Neural cell (in vitro differentiated cells): ENCODE data around the gene LCOR. TPM values are rescaled to one million over a fixed set of nuclear protein-coding genes. Genes with fewer than 3 reads are reported as not detected.

Experiments
- H2AFZ ChIP-seq: fragments of 200-600, 300-800 bp; sonication (generic), shearing (Covaris generic); 2 replicates; pipeline ENCODE4 v1.6.0; 2014; ENCODE audit warnings: low read depth, mild to moderate bottlenecking, antibody characterized with exemption, low read length, moderate library complexity
- H3F3A ChIP-seq: fragments of 200-600 bp; shearing (Covaris generic); 2 replicates; pipeline ENCODE4 v1.6.1; 2016; ENCODE audit warnings: mild to moderate bottlenecking, moderate library complexity, mixed read lengths, antibody characterized with exemption, low read length; ENCODE audit not compliant: insufficient read depth, poor library complexity, severe bottlenecking
- H3K27ac ChIP-seq: fragments of 200-600, 300-800 bp; sonication (generic), shearing (Covaris generic); 2 replicates; pipeline ENCODE4 v1.5.1; 2014; ENCODE audit warnings: mild to moderate bottlenecking, low read length, moderate library complexity
- H3K27me3 ChIP-seq: fragments of 300-800, 200-600 bp; sonication (generic), shearing (Covaris generic); 2 replicates; pipeline ENCODE4 v1.6.0; 2014; ENCODE audit warnings: mild to moderate bottlenecking, low read depth, low read length, moderate library complexity; ENCODE audit not compliant: insufficient read depth
- H3K36me3 ChIP-seq: fragments of 300-800, 200-600 bp; sonication (generic), shearing (Covaris generic); 2 replicates; pipeline ENCODE4 v1.5.1; 2014; ENCODE audit warnings: mild to moderate bottlenecking, antibody characterized with exemption, low read length, moderate library complexity; ENCODE audit not compliant: insufficient read depth
- H3K4me2 ChIP-seq: fragments of 300-800, 200-600 bp; sonication (generic), shearing (Covaris generic); 2 replicates; pipeline ENCODE4 v1.6.0; 2014; ENCODE audit warnings: mild to moderate bottlenecking, low read length
- H3K4me3 ChIP-seq: fragments of 300-800, 200-600 bp; sonication (generic), shearing (Covaris generic); 2 replicates; pipeline ENCODE4 v1.5.1; 2014; ENCODE audit warnings: mild to moderate bottlenecking, low read length, moderate library complexity
- H3K79me2 ChIP-seq: fragments of 200-600 bp; shearing (Covaris generic); replicated peaks from 2 replicates; pipeline ENCODE4 v1.6.0; 2014; ENCODE audit warnings: mild to moderate bottlenecking, low read length, moderate library complexity; ENCODE audit not compliant: insufficient read depth
- H3K9ac ChIP-seq: fragments of 300-800, 200-600 bp; sonication (generic), shearing (Covaris generic); 2 replicates; pipeline ENCODE4 v1.6.1; 2016; ENCODE audit warnings: mild to moderate bottlenecking, low read length, mixed read lengths
- H3K9me2 ChIP-seq: fragments of 200-600 bp; shearing (Covaris generic); 2 replicates; pipeline ENCODE4 v1.6.1; 2016; ENCODE audit warnings: mild to moderate bottlenecking, low read length, mixed read lengths; ENCODE audit not compliant: insufficient read depth
- H3K9me3 ChIP-seq: fragments of 200-600, 300-800 bp; sonication (generic), shearing (Covaris generic); 2 replicates; pipeline ENCODE4 v1.6.1; 2016; ENCODE audit warnings: mild to moderate bottlenecking, mixed run types, low read length, moderate library complexity, mixed read lengths
- H4K20me1 ChIP-seq: fragments of 200-600 bp; shearing (Covaris generic); 2 replicates; pipeline ENCODE4 v1.6.1; 2016; ENCODE audit warnings: mild to moderate bottlenecking, mixed run types; ENCODE audit not compliant: insufficient read depth
- CTCF ChIP-seq: fragments of 450-650 bp; IDR thresholded peaks from 2 replicates; pipeline ENCODE4 v1.5.1; 2014; ENCODE audit warnings: antibody characterized with exemption, mild to moderate bottlenecking, moderate library complexity; ENCODE audit not compliant: poor library complexity, severe bottlenecking
- EP300 ChIP-seq: fragments of 450-650 bp; conservative IDR thresholded peaks from 2 replicates; pipeline ENCODE4 v1.6.1; 2014; ENCODE audit warnings: antibody characterized with exemption, mild to moderate bottlenecking, moderate library complexity; ENCODE audit not compliant: poor library complexity, severe bottlenecking
- EZH2 ChIP-seq: fragments of 200-600, 300-800 bp; shearing (Covaris generic), sonication (generic); IDR thresholded peaks from 2 replicates; pipeline ENCODE4 v1.6.1; 2014; ENCODE audit warnings: antibody characterized with exemption, low read length, borderline replicate concordance, mild to moderate bottlenecking; ENCODE audit not compliant: insufficient read depth, poor library complexity, severe bottlenecking
- MXI1 ChIP-seq: fragments of 450-650 bp; conservative IDR thresholded peaks from 2 replicates; pipeline ENCODE4 v1.6.1; 2014; ENCODE audit warnings: antibody characterized with exemption, mild to moderate bottlenecking; ENCODE audit not compliant: poor library complexity, severe bottlenecking
- POLR2AphosphoS5 ChIP-seq: IDR thresholded peaks from 2 replicates; pipeline ENCODE4 v1.6.1; 2012
- RAD21 ChIP-seq: fragments of 450-650 bp; conservative IDR thresholded peaks from 2 replicates; pipeline ENCODE4 v1.6.1; 2014; ENCODE audit warnings: antibody characterized with exemption, mild to moderate bottlenecking, moderate library complexity
- REST ChIP-seq: IDR thresholded peaks from 2 replicates; pipeline ENCODE4 v1.6.1; 2012; ENCODE audit warnings: borderline replicate concordance
- SMC3 ChIP-seq: fragments of 450-650 bp; conservative IDR thresholded peaks from 2 replicates; pipeline ENCODE4 v1.6.1; 2014; ENCODE audit warnings: antibody characterized with exemption, mild to moderate bottlenecking, moderate library complexity; ENCODE audit not compliant: poor library complexity
- TAF1 ChIP-seq: IDR thresholded peaks from 2 replicates; pipeline ENCODE4 v1.6.1; 2012; ENCODE audit warnings: low read depth
- polyA plus RNA-seq: library from polyadenylated mRNA; depleted of rRNA; stranded (reverse); fragments of >200 nt; gene quantifications from 2 replicates; pipeline ENCODE4 v1.2.3, GENCODE V29; 2014

The LCOR gene
- polyA plus RNA-seq, 1 donor from 2014 or later: 61.1 TPM

GRCh38 chr10:97034301-97034700, 202.2 kb downstream of the LCOR start:
- no peak overlapping the region for H3K4me3 ChIP-seq
- no peaks in the 10 kb centered on the region for H3K9me2 ChIP-seq

DNA sequence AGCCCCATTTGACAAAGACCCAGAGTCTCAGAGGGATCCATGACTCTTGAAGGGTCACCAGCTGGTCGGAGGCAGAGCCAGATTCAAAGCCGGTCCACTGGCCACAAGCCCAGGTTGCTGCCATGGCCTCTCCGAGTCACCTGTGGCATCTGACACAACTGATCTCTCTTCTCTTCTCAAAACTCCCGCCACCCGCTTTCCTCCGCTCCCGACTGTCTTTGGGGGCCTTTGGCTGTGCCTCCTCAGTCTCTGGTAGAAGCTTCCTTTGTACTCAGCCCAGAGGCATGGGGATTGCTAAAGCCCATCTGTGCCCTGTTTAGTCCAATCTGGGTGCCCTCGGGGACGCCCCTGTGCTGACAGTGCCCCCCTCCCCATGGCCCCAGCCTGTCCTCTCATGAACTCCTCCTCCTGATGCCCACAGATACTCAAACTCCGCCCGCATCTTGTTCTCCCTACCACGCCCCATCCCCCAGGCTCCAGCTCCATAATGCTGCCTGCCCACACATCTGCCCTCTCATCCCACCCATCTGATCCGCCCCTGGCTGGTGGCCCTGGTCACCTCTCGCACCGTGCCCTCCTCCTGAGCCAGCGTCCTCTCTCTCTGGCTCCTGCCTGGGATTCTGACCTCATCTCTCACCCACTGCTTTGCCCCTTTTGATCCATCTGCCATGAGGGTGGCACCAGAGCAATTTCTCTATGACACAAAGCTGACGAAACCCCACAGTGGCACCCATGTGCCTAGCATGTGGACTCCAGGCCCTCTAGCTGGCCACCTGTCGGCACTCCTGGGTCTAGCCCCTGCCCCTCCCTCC, 203.1 kb downstream of the LCOR start:
- no peaks in the 10 kb centered on the region for H4K20me1 ChIP-seq
- H3F3A ChIP-seq: no peaks in the 10 kb centered on the region
- H3K9me3 ChIP-seq: no peaks in the 10 kb centered on the region
- no peaks in the 10 kb centered on the region for H3K27me3 ChIP-seq
- H2AFZ ChIP-seq: no peak overlapping the region
- H3K9me2 ChIP-seq: no peaks in the 10 kb centered on the region
- H3K79me2 ChIP-seq: no peaks in the 10 kb centered on the region
- TF ChIP-seq MXI1 (no peak), TAF1 (no peak)
- no peak overlapping the region for H3K4me3 ChIP-seq
- no peak overlapping the region for H3K9ac ChIP-seq
- H3K4me2 ChIP-seq: no peak overlapping the region
- H3K36me3 ChIP-seq: no peaks in the 10 kb centered on the region
- no peak overlapping the region for H3K27ac ChIP-seq

More at GRCh38 chr10:97034301-97034700, 202.2 kb downstream of the LCOR start:
- Histone ChIP-seq H3K79me2 (no peaks in the 10 kb centered on the region), H3F3A (no peaks in the 10 kb centered on the region), H3K4me2 (no peak overlapping the region), H3K27ac (no peak overlapping the region), H2AFZ (no peak overlapping the region), H3K9ac (no peak overlapping the region), H3K9me3 (no peaks in the 10 kb centered on the region), H3K27me3 (no peaks in the 10 kb centered on the region), H3K36me3 (no peaks in the 10 kb centered on the region), H4K20me1 (no peaks in the 10 kb centered on the region)
- TF ChIP-seq REST: no peak
- TF ChIP-seq TAF1: no peak
- TF ChIP-seq RAD21: no peak
- no peak for TF ChIP-seq CTCF
- TF ChIP-seq SMC3: no peak
- TF ChIP-seq POLR2AphosphoS5: no peak
- TF ChIP-seq EZH2: no peak
- TF ChIP-seq MXI1: no peak
- no peak for TF ChIP-seq EP300
